GM18526 (cell line): ENCODE results near the gene RRAGA.

Experiments
- POLR2A ChIP-seq: IDR thresholded peaks from 3 replicates; pipeline ENCODE4 v1.6.1; 2011; ENCODE audit not compliant: insufficient read length; ENCODE audit errors: extremely low read depth

The RRAGA gene, protein sequence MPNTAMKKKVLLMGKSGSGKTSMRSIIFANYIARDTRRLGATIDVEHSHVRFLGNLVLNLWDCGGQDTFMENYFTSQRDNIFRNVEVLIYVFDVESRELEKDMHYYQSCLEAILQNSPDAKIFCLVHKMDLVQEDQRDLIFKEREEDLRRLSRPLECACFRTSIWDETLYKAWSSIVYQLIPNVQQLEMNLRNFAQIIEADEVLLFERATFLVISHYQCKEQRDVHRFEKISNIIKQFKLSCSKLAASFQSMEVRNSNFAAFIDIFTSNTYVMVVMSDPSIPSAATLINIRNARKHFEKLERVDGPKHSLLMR

DNA sequence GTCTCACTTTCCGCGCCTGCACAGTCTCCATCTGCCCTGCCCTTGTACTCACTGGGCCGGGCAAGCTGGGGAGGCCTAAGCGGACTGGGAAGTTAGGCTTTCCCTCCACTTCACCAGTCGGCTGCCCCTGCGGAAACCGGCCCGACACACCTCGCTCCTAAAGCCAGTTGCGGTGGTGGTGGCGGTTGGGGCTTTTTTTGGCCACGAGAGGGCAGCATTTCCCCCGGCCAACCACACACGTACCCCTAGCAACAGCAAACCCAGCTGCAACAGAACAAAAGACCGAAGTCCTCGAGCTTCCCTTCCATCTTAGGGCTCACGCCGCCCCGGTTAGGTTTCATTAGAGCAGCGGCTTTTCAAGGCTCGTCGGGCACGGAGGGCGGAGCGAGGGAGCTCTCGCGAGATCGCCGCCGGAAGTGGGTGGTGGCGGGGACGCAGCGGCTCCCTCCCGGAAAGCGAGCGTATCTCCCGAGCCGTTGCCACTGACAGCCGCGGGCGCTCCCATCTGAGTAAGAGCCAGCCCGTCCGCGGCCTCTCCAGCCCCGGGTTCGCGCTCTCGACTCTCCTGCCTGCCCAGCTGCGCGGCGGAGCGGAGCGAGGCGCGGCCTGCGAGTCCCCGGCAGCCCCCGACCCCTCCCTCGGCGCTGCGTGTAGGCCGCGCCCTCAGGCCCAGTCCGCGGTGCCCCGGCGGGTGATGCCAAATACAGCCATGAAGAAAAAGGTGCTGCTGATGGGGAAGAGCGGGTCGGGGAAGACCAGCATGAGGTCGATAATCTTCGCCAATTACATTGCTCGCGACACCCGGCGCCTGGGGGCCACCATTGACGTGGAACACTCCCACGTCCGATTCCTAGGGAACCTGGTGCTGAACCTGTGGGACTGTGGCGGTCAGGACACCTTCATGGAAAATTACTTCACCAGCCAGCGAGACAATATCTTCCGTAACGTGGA is at the start of gene RRAGA:
RRAGA (plus strand) TSS at position 462 of the 951 bp plus-strand sequence; CDS start at position 695, 233 bp downstream.
- peak; percentile 93 for TF ChIP-seq POLR2A

DNA sequence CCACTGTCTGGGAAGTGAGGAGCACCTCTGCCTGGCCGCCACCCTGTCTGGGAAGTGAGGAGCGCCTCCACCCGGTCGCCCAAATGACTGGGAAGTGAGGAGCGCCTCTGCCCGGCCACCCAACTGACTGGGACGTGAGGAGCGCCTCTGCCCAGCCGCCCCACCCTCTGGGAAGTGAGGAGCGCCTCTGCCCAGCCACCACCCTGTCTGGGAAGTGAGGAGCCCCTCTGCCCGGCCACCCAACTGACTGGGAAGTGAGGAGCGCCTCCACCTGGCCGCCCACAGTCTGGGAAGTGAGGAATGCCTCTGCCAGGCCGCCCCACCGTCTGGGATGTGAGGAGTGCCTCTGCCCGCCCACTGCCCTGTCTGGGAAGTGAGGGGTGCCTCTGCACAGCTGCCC is 49.1 kb upstream of the RRAGA start:
- no peak for TF ChIP-seq POLR2A

DNA sequence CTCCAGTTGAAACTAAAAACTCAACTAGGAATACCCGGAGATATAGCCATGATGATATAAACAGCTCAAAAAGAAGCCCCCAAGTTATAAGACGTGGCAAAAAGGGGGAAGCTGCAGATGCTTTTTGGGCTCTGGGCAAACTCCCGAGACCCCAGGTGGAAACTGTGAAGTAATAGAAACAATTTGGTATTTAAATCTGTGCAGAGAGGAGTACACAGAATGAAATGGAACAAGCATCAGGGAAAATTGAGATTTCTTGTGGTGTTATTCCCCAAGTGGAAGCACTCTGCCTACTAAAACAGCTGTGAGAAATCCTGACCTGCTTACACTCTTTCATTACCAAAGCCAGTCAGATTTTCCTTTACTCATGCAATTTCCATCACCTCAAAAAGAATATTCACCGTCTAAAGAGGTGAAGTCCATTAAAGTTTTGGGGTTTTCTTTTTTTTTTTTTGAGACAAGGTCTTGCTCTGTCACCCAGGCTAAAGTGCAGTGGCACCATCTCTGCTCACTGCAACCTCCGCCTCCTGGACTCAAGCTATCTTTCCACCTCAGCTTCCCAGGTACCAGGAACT is 39.7 kb upstream of the RRAGA start:
- no peak for TF ChIP-seq POLR2A

DNA sequence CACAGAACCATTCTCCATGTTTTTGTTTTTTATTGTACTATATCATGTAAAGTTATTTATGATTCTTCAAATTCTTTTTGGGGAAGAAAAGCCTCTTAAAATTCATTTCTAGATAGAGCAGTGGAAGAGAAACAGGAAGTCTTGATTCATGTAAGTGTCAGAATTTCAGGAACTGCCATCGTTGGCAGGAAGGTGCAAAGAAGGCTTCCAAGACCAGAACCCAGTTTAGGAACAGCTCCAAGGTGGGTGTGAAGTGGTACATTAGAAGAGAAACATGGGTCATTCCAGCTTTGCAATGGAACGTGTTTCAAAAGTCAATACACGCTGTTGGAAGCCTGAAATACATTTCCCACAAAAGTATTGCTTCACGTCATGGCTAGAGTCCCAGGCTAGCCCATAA is 31.0 kb upstream of the RRAGA start:
- TF ChIP-seq POLR2A = no peak

DNA sequence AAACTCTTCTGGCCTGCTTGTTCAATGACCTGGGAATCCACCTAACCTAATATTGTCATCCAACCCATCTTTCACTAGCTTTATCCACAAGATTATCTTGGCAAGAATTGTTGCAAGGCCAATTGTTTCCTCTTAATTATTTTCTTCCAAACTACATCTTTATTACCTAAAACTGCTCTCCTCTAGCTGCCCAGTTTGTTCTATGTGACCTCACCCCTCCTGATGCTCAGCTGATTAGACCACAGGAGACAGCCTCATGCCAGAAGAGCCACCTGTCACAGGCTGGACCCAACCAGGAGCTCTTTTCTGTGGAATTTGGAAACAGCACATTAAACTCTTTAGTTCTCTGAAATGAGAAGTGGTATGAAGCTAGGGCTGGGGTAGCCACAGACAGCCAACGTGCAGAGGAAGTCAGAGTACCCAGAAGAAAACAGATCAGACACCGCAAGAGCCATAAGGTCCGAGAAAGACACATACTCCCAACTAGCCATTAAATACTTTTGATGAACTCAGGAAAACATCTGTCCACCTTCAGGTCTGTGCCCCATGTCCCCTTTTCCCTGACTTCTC is 28.3 kb upstream of the RRAGA start:
- no peak for TF ChIP-seq POLR2A

DNA sequence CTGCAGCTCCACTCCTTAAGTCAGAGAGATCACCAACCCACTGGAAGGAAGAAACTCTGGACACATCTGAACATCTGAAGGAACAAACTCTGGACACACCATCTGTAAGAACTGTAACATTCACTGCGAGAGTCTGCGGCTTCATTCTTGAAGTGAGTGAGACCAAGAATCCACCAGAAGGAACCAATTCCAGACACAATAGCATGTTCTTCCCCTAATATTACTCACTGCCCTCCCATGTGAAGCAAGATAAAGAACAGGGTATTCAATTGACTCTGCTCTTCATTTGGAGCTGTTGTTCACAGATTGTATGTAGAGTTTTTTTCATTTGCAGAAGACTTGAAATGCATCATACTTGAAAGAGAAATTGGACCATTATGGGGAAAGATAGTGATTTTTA is 27.0 kb upstream of the RRAGA start:
- TF ChIP-seq POLR2A = no peak

DNA sequence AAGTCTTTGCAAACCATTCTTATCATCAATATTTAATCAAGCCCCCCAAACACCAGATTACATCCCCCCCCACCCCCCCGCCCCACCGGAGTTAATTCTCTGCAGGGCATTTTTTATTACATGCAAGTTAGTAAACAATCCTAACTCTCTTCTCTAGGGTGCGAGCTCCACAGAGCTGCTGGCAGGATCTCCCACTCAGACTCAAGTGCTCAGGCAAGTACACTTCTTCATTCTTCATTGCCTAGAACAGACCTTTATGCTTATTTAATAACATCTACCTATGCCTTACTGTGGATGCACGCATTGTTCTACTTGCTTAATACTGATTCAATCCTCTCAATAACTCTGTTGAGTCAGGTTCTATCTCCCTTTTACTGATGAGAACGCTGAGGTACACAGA is 26.1 kb upstream of the RRAGA start:
- no peak for TF ChIP-seq POLR2A

DNA sequence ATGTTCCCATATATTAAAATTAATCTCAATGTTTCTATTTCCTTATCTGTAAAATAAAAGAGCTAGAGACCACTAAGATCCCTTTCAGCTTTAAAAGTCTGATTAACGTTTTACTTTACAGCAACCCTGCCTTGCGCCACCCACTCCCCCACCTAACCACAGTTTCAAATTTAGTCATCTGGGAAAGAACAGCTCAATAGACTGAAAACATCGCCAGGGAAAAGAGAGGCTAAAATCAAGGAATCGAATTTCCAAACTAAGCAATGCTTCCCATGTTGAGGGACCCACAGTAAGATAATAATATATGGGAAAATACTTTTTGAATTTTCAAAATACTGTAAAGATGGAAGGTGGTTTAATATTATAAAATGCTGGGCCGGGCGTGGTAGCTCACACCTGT is 22.9 kb upstream of the RRAGA start:
- TF ChIP-seq POLR2A = no peak

DNA sequence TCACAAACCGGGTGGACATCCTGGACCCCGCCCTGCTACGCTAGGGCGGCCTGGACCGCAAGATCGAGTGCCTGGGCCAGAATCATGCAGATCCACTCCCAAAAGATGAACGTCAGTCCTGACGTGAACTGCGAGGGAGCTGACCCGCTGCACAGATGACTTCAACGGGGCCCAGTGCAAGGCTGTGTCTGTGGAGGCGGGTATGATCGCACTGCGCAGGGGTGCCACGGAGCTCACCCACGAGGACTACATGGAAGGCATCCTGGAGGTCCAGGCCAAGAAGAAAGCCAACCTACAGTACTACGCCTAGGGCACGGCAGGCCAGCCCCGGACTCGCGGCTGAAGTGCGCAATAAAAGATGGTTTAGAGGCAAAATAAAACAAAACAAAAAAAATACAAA is 21.4 kb upstream of the RRAGA start:
- TF ChIP-seq POLR2A = no peak

DNA sequence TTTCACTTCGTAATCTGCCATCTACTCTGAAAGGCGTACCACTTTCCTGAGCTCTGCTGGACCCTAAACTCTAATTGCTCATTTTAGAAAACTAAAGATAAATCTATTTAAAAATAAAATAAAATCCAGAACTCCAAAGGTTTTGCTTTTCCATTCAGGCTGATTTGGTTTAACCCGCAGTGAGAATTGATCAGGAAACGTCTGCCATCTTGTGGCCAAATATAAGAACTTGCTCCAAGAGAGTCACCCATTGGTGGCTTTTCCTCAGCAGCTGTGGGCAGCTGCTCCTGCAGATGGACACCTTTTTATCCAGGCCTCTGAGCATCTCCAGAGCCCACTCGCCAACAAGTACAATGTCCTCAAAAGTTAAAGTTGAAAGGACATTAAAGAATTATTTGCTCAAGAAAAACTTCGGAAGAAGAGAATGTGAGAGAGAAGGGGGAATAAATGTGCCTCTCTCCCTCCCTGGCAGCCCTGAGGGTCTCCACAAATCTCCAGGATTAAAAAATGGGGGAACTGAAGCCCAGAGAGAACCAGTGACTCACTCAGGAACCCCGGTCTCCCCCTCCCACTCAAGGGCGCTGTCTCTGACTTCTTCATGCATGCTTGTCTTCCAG is 20.3 kb upstream of the RRAGA start:
- TF ChIP-seq POLR2A = no peak

DNA sequence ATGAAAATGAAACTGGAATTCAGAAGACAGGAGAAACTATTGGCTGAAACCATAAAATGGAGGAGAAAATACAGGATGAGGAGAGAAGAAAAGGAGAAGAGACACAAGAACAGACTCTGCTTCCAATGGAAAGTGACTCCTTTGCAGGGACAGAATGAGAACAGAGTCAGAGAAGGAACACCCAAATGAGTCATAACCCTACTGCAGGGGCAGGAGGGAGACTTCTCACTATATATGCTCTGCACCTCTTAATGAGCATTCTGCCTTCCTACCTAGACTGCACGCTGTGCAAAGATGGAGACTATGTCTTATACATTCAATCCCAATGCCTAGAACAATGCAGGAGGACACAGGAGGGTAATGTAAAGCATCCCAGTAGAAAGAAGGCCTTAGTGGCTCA is 18.3 kb upstream of the RRAGA start:
- TF ChIP-seq POLR2A = no peak

DNA sequence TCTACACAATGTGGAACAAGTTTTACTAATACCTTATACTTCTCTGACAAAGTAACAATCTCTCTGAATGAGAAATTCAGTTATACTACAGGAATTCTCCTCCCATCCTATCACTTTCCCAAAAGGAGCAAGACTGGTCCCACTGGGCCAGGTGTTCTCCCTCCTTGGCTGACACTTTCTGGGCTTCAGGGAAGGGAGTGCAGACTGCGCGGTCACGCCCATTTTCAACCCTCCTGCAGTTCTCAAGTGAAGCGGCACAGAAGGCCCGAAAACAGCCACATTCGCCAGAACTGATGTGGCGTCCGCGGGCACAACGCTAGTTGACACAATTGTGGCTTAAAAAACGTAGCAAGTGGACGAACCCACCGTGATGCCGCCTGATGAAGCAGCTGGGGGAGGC is 16.8 kb upstream of the RRAGA start:
- no peak for TF ChIP-seq POLR2A

DNA sequence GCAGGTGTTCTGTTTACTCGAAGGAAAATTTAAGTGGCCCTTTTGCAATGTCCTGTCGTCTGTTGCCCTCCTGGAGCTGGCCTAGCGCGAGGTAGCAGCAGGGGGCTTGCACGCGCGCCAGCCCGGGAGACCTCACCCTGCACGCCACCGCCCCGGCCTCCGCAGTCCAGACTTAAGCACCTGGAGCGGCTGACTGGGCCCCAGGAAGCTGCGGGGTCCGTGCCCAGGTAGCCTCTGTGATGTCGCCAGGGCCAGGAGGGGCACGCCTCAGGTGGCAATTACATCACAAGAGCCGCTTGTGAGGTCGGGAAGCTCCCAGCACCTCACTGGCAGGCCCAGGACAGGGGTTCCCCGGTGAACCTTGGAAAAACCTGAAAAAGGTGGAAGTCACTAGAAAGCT is 16.2 kb upstream of the RRAGA start, which contains the start of gene SAXO1:
SAXO1 (minus strand) TSS at position 195 of the 400 bp plus-strand sequence. CDS start 301 bp downstream, outside the sequence.
- TF ChIP-seq POLR2A = no peak

DNA sequence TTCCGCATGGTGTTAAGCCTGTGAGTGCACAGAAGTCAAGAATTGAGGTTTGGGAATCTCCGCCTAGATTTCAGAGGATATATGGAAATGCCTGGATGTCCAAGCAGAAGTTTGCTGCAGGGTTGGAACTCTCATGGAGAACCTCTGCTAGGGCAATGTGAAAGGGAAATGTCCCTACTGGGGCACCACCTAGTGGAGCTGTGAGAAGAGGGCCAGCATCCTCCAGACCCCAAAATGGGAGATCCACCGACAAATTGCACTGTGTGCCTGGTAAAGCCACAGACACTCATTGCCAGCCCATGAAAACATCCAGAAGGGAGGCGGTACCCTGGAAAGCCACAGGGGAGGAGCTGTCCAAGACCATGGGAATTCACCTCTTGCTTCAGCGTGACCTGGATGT is 12.6 kb upstream of the RRAGA start:
- no peak for TF ChIP-seq POLR2A
